Measurements from ENCODE around the gene INTS11. TPM values are rescaled to one million over a fixed set of nuclear protein-coding genes. Genes with fewer than 3 reads are reported as not detected.

INTS11 gene
- total and polyA plus RNA-seq, 2 of the 13 experiments (the other 11 are each of a cell fraction or from before 2014, with no cell fraction given) = 52.8 to 94.8 TPM

- 0 out of 2 replicates have a peak, but pooled peaks have one; percentile 26 for TF ChIP-seq HOXA9 (CRISPR knock-in tag; IDR thresholded peaks at IDR 0.05; ENCODE audit: borderline replicate concordance)
- no peak for TF ChIP-seq ZNF713 (CRISPR knock-in tag; IDR thresholded peaks at IDR 0.05)
- 0 out of 2 replicates have a peak, but pooled peaks have one; percentile 40 for TF ChIP-seq IRF9 (CRISPR knock-in tag; IDR thresholded peaks at IDR 0.05; ENCODE audit: borderline replicate concordance)
- TF ChIP-seq SP1 (IDR thresholded peaks at IDR 0.05) = no peak
- 0 out of 2 replicates have a peak, but pooled peaks have one; percentile 33 for TF ChIP-seq SP1 (CRISPR knock-in tag; IDR thresholded peaks at IDR 0.05)
- TF ChIP-seq PHF21A (CRISPR knock-in tag; IDR thresholded peaks at IDR 0.05) = peak; percentile 79
- TF ChIP-seq YEATS4 (CRISPR knock-in tag; IDR thresholded peaks at IDR 0.05; ENCODE audit: borderline replicate concordance) = peak; percentile 54; the same call in 1 of the 2 replicates
- TF ChIP-seq RXRA (CRISPR knock-in tag; IDR thresholded peaks at IDR 0.05) = 0 out of 2 replicates have a peak, but pooled peaks have one; percentile 11
- no peak for TF ChIP-seq ZNF362 (CRISPR knock-in tag; IDR thresholded peaks at IDR 0.05; ENCODE audit: borderline replicate concordance)
- TF ChIP-seq ZNF572 (CRISPR knock-in tag; IDR thresholded peaks at IDR 0.05) = peak; percentile 46; the same call in 1 of the 2 replicates
- no peak for TF ChIP-seq CREB1 (IDR thresholded peaks at IDR 0.05)
- TF ChIP-seq CREB1 (CRISPR knock-in tag; IDR thresholded peaks at IDR 0.05) = no peak
- TF ChIP-seq ZKSCAN1 (IDR thresholded peaks at IDR 0.05; ENCODE audit: low read length) = no peak
- no peak for TF ChIP-seq MATR3 (CRISPR knock-in tag; IDR thresholded peaks at IDR 0.05)
- no peak; the same call in 1 of the 2 replicates for TF ChIP-seq SPEN (CRISPR knock-in tag; IDR thresholded peaks at IDR 0.05; ENCODE audit: low read depth)
- TF ChIP-seq PLSCR1 (CRISPR knock-in tag; IDR thresholded peaks at IDR 0.05; ENCODE audit: borderline replicate concordance) = 0 out of 2 replicates have a peak, but pooled peaks have one; percentile 66
- TF ChIP-seq HDAC2 (CRISPR knock-in tag; IDR thresholded peaks at IDR 0.05) = peak; percentile 18
- TF ChIP-seq NR1H2 (CRISPR knock-in tag; IDR thresholded peaks at IDR 0.05; ENCODE audit: borderline replicate concordance, low read depth) = no peak
- TF ChIP-seq ZNF101 (CRISPR knock-in tag; IDR thresholded peaks at IDR 0.05; ENCODE audit: borderline replicate concordance, low read depth) = no peak
- TF ChIP-seq KLF9 (CRISPR knock-in tag; IDR thresholded peaks at IDR 0.05; ENCODE audit: low read depth) = no peak
- peak; percentile 48 for TF ChIP-seq ZNF142 (CRISPR knock-in tag; IDR thresholded peaks at IDR 0.05)
Measured at GRCh38 chr1:1305300-1306069, 19.0 kb downstream of the INTS11 start (continued).
